ENCODE measurements around the gene ACVRL1. TPM values are rescaled to one million over a fixed set of nuclear protein-coding genes. Genes with fewer than 3 reads are reported as not detected.

Gene ACVRL1
- total RNA-seq, 2 experiments from 2014 or later = not detected

- no peak for DNase-seq
- Mint-ChIP-seq H3K4me3 (no peak overlapping the region), H3K9me3 (no peaks in the 10 kb centered on the region), H3K36me3 (no peaks in the 10 kb centered on the region), H3K27me3 (peaks cover 9% of the 10 kb centered on the region), H3K4me1 (no peaks in the 10 kb centered on the region), H3K27ac (no peak overlapping the region)
Measured at GRCh38 chr12:51901121-51901817, 6.0 kb upstream of the ACVRL1 start.

GRCh38 chr12:51901881-51902280, 5.4 kb upstream of the ACVRL1 start:
- H3K27me3 Mint-ChIP-seq = peaks cover 14% of the 10 kb centered on the region
- no peak overlapping the region for H3K4me3 Mint-ChIP-seq
- no peaks in the 10 kb centered on the region for H3K9me3 Mint-ChIP-seq
- H3K4me1 Mint-ChIP-seq = no peaks in the 10 kb centered on the region
- H3K27ac Mint-ChIP-seq = no peak overlapping the region
- H3K36me3 Mint-ChIP-seq = no peaks in the 10 kb centered on the region
- no peak for DNase-seq

- Mint-ChIP-seq H3K4me1 (no peaks in the 10 kb centered on the region), H3K27me3 (peaks cover 31% of the 10 kb centered on the region), H3K9me3 (no peaks in the 10 kb centered on the region), H3K36me3 (no peaks in the 10 kb centered on the region), H3K4me3 (no peak overlapping the region), H3K27ac (no peak overlapping the region)
- DNase-seq = no peak
Measured at GRCh38 chr12:51904951-51905470, 2.3 kb upstream of the ACVRL1 start.

GRCh38 chr12:51905471-51906429, 1.6 kb upstream of the ACVRL1 start:
- Mint-ChIP-seq H3K27me3 (peaks cover 31% of the 10 kb centered on the region), H3K4me1 (no peaks in the 10 kb centered on the region), H3K4me3 (no peak overlapping the region), H3K27ac (no peak overlapping the region), H3K9me3 (no peaks in the 10 kb centered on the region), H3K36me3 (no peaks in the 10 kb centered on the region)
- no peak for DNase-seq

- H3K36me3 Mint-ChIP-seq = no peaks in the 10 kb centered on the region
- no peak for DNase-seq
- H3K4me1 Mint-ChIP-seq = no peaks in the 10 kb centered on the region
- H3K27me3 Mint-ChIP-seq = peaks cover 31% of the 10 kb centered on the region
- no peak overlapping the region for H3K4me3 Mint-ChIP-seq
- no peak overlapping the region for H3K27ac Mint-ChIP-seq
- H3K9me3 Mint-ChIP-seq = no peaks in the 10 kb centered on the region
Measured at GRCh38 chr12:51906430-51907082, 748 bp upstream of the ACVRL1 start.

- H3K4me3 Mint-ChIP-seq = no peak overlapping the region
- no peak for DNase-seq
- H3K27me3 Mint-ChIP-seq = peaks cover 31% of the 10 kb centered on the region
- no peak overlapping the region for H3K27ac Mint-ChIP-seq
- H3K9me3 Mint-ChIP-seq = no peaks in the 10 kb centered on the region
- no peaks in the 10 kb centered on the region for H3K36me3 Mint-ChIP-seq
- no peaks in the 10 kb centered on the region for H3K4me1 Mint-ChIP-seq
Measured at GRCh38 chr12:51907856-51908425, 637 bp downstream of the ACVRL1 start.

- H3K4me1 Mint-ChIP-seq = no peaks in the 10 kb centered on the region
- H3K27ac Mint-ChIP-seq = no peak overlapping the region
- DNase-seq = no peak
- peaks cover 34% of the 10 kb centered on the region for H3K27me3 Mint-ChIP-seq
- no peaks in the 10 kb centered on the region for H3K36me3 Mint-ChIP-seq
- H3K9me3 Mint-ChIP-seq = no peaks in the 10 kb centered on the region
- H3K4me3 Mint-ChIP-seq = no peak overlapping the region
Measured at GRCh38 chr12:51908876-51909592, 1.7 kb downstream of the ACVRL1 start.

GRCh38 chr12:51910168-51910567, 2.9 kb downstream of the ACVRL1 start:
- no peaks in the 10 kb centered on the region for H3K9me3 Mint-ChIP-seq
- no peak for DNase-seq
- no peak overlapping the region for H3K4me3 Mint-ChIP-seq
- no peaks in the 10 kb centered on the region for H3K4me1 Mint-ChIP-seq
- no peak overlapping the region for H3K27ac Mint-ChIP-seq
- H3K36me3 Mint-ChIP-seq = no peaks in the 10 kb centered on the region
- H3K27me3 Mint-ChIP-seq = peaks cover 35% of the 10 kb centered on the region

- no peaks in the 10 kb centered on the region for H3K36me3 Mint-ChIP-seq
- no peak for DNase-seq
Measured at GRCh38 chr12:51910691-51911090, 3.4 kb downstream of the ACVRL1 start.

GRCh38 chr12:51911307-51911706, 4.0 kb downstream of the ACVRL1 start:
- Mint-ChIP-seq H3K27me3 (peaks cover 26% of the 10 kb centered on the region), H3K27ac (no peak overlapping the region), H3K4me1 (no peaks in the 10 kb centered on the region), H3K9me3 (no peaks in the 10 kb centered on the region), H3K36me3 (no peaks in the 10 kb centered on the region), H3K4me3 (no peak overlapping the region)
- no peak for DNase-seq

More at GRCh38 chr12:51910691-51911090, 3.4 kb downstream of the ACVRL1 start:
- Mint-ChIP-seq H3K4me3 (no peak overlapping the region), H3K4me1 (no peaks in the 10 kb centered on the region), H3K27ac (no peak overlapping the region), H3K27me3 (peaks cover 32% of the 10 kb centered on the region), H3K9me3 (no peaks in the 10 kb centered on the region)

- no peak for DNase-seq
- H3K4me1 Mint-ChIP-seq = no peaks in the 10 kb centered on the region
- no peak overlapping the region for H3K27ac Mint-ChIP-seq
- H3K4me3 Mint-ChIP-seq = no peak overlapping the region
- H3K36me3 Mint-ChIP-seq = no peaks in the 10 kb centered on the region
- no peaks in the 10 kb centered on the region for H3K9me3 Mint-ChIP-seq
- peaks cover 21% of the 10 kb centered on the region for H3K27me3 Mint-ChIP-seq
Measured at GRCh38 chr12:51911788-51912711, 4.7 kb downstream of the ACVRL1 start.

- no peak overlapping the region for H3K4me3 Mint-ChIP-seq
- H3K36me3 Mint-ChIP-seq = no peaks in the 10 kb centered on the region
- no peaks in the 10 kb centered on the region for H3K4me1 Mint-ChIP-seq
- no peak for DNase-seq
- H3K9me3 Mint-ChIP-seq = no peaks in the 10 kb centered on the region
- peaks cover 14% of the 10 kb centered on the region for H3K27me3 Mint-ChIP-seq
- H3K27ac Mint-ChIP-seq = no peak overlapping the region
Measured at GRCh38 chr12:51913071-51914033, 6.0 kb downstream of the ACVRL1 start.
